Measurements from ENCODE around the gene COPZ2.

The COPZ2 gene

GRCh38 chr17:47981462-47981861 lies 56.1 kb downstream of the COPZ2 start:
- Mint-ChIP-seq H3K9me3 (no peaks in the 10 kb centered on the region), H3K27me3 (no peaks in the 10 kb centered on the region), H3K27ac (no peak overlapping the region), H3K4me3 (no peak overlapping the region), H3K4me1 (ENCODE audit: low read depth) (no peaks in the 10 kb centered on the region), H3K36me3 (ENCODE audit: low read depth) (peaks cover 49% of the 10 kb centered on the region)

GRCh38 chr17:47980541-47980940 lies 57.1 kb downstream of the COPZ2 start:
- no peak overlapping the region for H3K27ac Mint-ChIP-seq
- no peaks in the 10 kb centered on the region for H3K4me1 Mint-ChIP-seq (ENCODE audit: low read depth)
- H3K27me3 Mint-ChIP-seq, result no peaks in the 10 kb centered on the region
- H3K9me3 Mint-ChIP-seq, result no peaks in the 10 kb centered on the region
- H3K4me3 Mint-ChIP-seq, result no peak overlapping the region
- peaks cover 54% of the 10 kb centered on the region for H3K36me3 Mint-ChIP-seq (ENCODE audit: low read depth)

- Mint-ChIP-seq H3K36me3 (ENCODE audit: low read depth) (peaks cover 62% of the 10 kb centered on the region), H3K4me3 (no peak overlapping the region), H3K27me3 (no peaks in the 10 kb centered on the region), H3K27ac (no peak overlapping the region), H3K9me3 (no peaks in the 10 kb centered on the region), H3K4me1 (ENCODE audit: low read depth) (no peaks in the 10 kb centered on the region)
Observed at GRCh38 chr17:47978324-47978723, 59.3 kb downstream of the COPZ2 start.

Measured in stimulated activated naive CD8-positive, alpha-beta T cell treated with anti-CD3 and anti-CD28 coated beads, Interleukin-15, Interleukin-2, amounts not matched to agents 100 ng/mL and 50 ng/mL, for 24 hours (primary cell).